GM18520 (cell line): ENCODE data around the gene SEC14L2.
A peak's percentile ranks its signal among the peaks of the same experiment; 100 is the strongest.
"Not testable (repeated sequence)": the region's sequence is repeated elsewhere in the genome, so short reads cannot be mapped to it uniquely, and the experiment has no call there.

Source experiments
- ATAC-seq: cut with Tn5 transposase; IDR thresholded peaks from one replicate; pipeline ENCODE4 v1.9.1; 2021; ENCODE audit not compliant: unreplicated experiment

The SEC14L2 gene

GRCh38 chr22:30375312-30375849 lies 21.4 kb upstream of the SEC14L2 start:
- no peak for ATAC-seq

- no peak for ATAC-seq
Measured at GRCh38 chr22:30380011-30380410, 16.8 kb upstream of the SEC14L2 start.

GRCh38 chr22:30381264-30381663 lies 15.6 kb upstream of the SEC14L2 start:
- no peak for ATAC-seq

- no peak for ATAC-seq
Measured at GRCh38 chr22:30382340-30382739, 14.5 kb upstream of the SEC14L2 start.

- no peak for ATAC-seq
Measured at GRCh38 chr22:30383061-30383460, 13.8 kb upstream of the SEC14L2 start.

- ATAC-seq = no peak
Measured at GRCh38 chr22:30385942-30386341, 10.9 kb upstream of the SEC14L2 start.

- no peak for ATAC-seq
Measured at GRCh38 chr22:30386608-30386959, 10.2 kb upstream of the SEC14L2 start.

GRCh38 chr22:30386960-30387827 lies 9.6 kb upstream of the SEC14L2 start, which contains the start of gene RNF215:
Gene RNF215 (minus strand): TSS chr22:30387411. CDS start chr22:30387313, 98 bp downstream.
- peak; percentile 66 for ATAC-seq

GRCh38 chr22:30390974-30391691 lies 5.7 kb upstream of the SEC14L2 start:
- no peak for ATAC-seq

- ATAC-seq = no peak
Measured at GRCh38 chr22:30392661-30393321, 4.0 kb upstream of the SEC14L2 start.

GRCh38 chr22:30393322-30393680 lies 3.5 kb upstream of the SEC14L2 start:
- ATAC-seq = no peak

GRCh38 chr22:30393885-30394284 lies 2.9 kb upstream of the SEC14L2 start:
- no peak for ATAC-seq

GRCh38 chr22:30397656-30398635 lies 1.1 kb downstream of the SEC14L2 start:
- ATAC-seq = no peak

- ATAC-seq = no peak
Measured at GRCh38 chr22:30398685-30399680, 2.2 kb downstream of the SEC14L2 start.

GRCh38 chr22:30399718-30400117 lies 2.9 kb downstream of the SEC14L2 start:
- no peak for ATAC-seq

- no peak for ATAC-seq
Measured at GRCh38 chr22:30400159-30400558, 3.3 kb downstream of the SEC14L2 start.

- ATAC-seq = not testable (repeated sequence)
Measured at GRCh38 chr22:30401024-30401423, 4.2 kb downstream of the SEC14L2 start.

- ATAC-seq = no peak
Measured at GRCh38 chr22:30402028-30402765, 5.4 kb downstream of the SEC14L2 start.
